ENCODE data around the gene KCNJ13.

KCNJ13 gene

GRCh38 chr2:232757905-232758304, 18.5 kb downstream of the KCNJ13 start:
- TF ChIP-seq EZH2 (IDR thresholded peaks at IDR 0.05) = no peak
- no peak for TF ChIP-seq POLR2AphosphoS5 (IDR thresholded peaks at IDR 0.05; ENCODE audit: borderline replicate concordance, low read depth, low read length)
- no peak for TF ChIP-seq FOXP2 (optimal IDR thresholded peaks at IDR 0.05; ENCODE audit: control extremely low read depth, extremely low read length, insufficient read depth)
- H3K9ac ChIP-seq (ENCODE audit: insufficient read length) = no peak overlapping the region
- H3K4me3 ChIP-seq = no peak overlapping the region
- no peaks in the 10 kb centered on the region for H3K9me3 ChIP-seq (ENCODE audit: low read depth, low read length)
- no peak for DNase-seq (ENCODE audit: low read depth, low spot score)
- H3K27ac ChIP-seq = no peak overlapping the region
- peaks cover 55% of the 10 kb centered on the region for H3K36me3 ChIP-seq (ENCODE audit: insufficient read depth, low read length)

- H3K9ac ChIP-seq (ENCODE audit: insufficient read length) = no peak overlapping the region
- DNase-seq (ENCODE audit: low read depth, low spot score) = no peak
- H3K36me3 ChIP-seq (ENCODE audit: insufficient read depth, low read length) = peaks cover 54% of the 10 kb centered on the region
- H3K9me3 ChIP-seq (ENCODE audit: low read depth, low read length) = no peaks in the 10 kb centered on the region
- no peak overlapping the region for H3K4me3 ChIP-seq
- TF ChIP-seq FOXP2 (optimal IDR thresholded peaks at IDR 0.05; ENCODE audit: control extremely low read depth, extremely low read length, insufficient read depth) (no peak), POLR2AphosphoS5 (IDR thresholded peaks at IDR 0.05; ENCODE audit: borderline replicate concordance, low read depth, low read length) (no peak), EZH2 (IDR thresholded peaks at IDR 0.05) (no peak)
- H3K27ac ChIP-seq = no peak overlapping the region
Observed at GRCh38 chr2:232750135-232750671, 26.2 kb downstream of the KCNJ13 start.

GRCh38 chr2:232749331-232749730, 27.0 kb downstream of the KCNJ13 start:
- TF ChIP-seq POLR2AphosphoS5 (IDR thresholded peaks at IDR 0.05; ENCODE audit: borderline replicate concordance, low read depth, low read length) (no peak), FOXP2 (optimal IDR thresholded peaks at IDR 0.05; ENCODE audit: control extremely low read depth, extremely low read length, insufficient read depth) (no peak), EZH2 (IDR thresholded peaks at IDR 0.05) (no peak)
- Histone ChIP-seq H3K9me3 (ENCODE audit: low read depth, low read length) (no peaks in the 10 kb centered on the region), H3K4me3 (no peak overlapping the region), H3K27ac (no peak overlapping the region), H3K9ac (ENCODE audit: insufficient read length) (no peak overlapping the region), H3K36me3 (ENCODE audit: insufficient read depth, low read length) (peaks cover 54% of the 10 kb centered on the region)
- no peak for DNase-seq (ENCODE audit: low read depth, low spot score)

DNA sequence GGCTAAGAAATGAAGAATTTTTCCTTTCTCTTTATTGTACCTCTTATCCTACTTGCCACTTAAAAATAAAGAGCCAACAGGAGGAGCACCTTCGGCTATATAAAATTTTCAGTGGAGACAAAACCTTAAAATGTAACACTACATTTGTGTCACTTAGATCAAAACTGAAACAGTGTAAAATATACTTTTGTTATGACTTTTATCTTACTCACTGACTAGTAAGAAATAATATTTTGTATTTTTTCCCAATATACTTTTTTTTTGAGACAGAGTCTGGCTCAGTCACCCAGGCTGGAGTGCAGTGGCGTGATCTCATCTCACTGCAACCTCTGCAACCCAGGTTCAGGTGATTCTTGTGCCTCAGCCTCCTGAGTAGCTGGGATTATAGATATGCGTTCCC, 28.3 kb downstream of the KCNJ13 start:
- peaks cover 48% of the 10 kb centered on the region for H3K36me3 ChIP-seq (ENCODE audit: insufficient read depth, low read length)
- no peaks in the 10 kb centered on the region for H3K9me3 ChIP-seq (ENCODE audit: low read depth, low read length)
- no peak for TF ChIP-seq POLR2AphosphoS5 (IDR thresholded peaks at IDR 0.05; ENCODE audit: borderline replicate concordance, low read depth, low read length)
- no peak for TF ChIP-seq FOXP2 (optimal IDR thresholded peaks at IDR 0.05; ENCODE audit: control extremely low read depth, extremely low read length, insufficient read depth)
- no peak for TF ChIP-seq EZH2 (IDR thresholded peaks at IDR 0.05)

DNA sequence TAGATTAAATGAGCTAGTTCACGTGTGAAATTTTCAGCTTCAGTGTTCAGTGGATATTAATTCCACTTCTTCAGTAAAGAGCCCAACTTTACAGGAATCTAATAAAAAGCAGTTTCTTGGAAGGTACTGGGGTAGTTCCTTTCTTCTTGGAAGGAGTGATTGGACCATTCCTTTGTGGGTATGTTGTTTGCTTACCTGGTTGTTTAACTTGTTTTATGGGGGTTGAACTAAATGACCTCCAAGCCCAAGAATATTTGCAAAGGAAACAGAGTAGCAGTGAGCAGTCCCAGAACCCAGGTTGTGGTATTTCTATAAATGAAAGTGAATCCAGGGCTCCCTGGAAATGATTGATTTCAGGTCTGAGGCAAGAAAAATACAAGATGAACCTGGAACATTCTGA, 31.4 kb downstream of the KCNJ13 start:
- Histone ChIP-seq H3K4me3 (no peak overlapping the region), H3K9me3 (ENCODE audit: low read depth, low read length) (no peaks in the 10 kb centered on the region), H3K27ac (no peak overlapping the region), H3K36me3 (ENCODE audit: insufficient read depth, low read length) (peaks cover 27% of the 10 kb centered on the region), H3K9ac (ENCODE audit: insufficient read length) (no peak overlapping the region)
- TF ChIP-seq EZH2 (IDR thresholded peaks at IDR 0.05) (no peak), POLR2AphosphoS5 (IDR thresholded peaks at IDR 0.05; ENCODE audit: borderline replicate concordance, low read depth, low read length) (no peak), FOXP2 (optimal IDR thresholded peaks at IDR 0.05; ENCODE audit: control extremely low read depth, extremely low read length, insufficient read depth) (no peak)
- no peak for DNase-seq (ENCODE audit: low read depth, low spot score)

More for the DNA sequence above, 28.3 kb downstream of the KCNJ13 start:
- Histone ChIP-seq H3K27ac (no peak overlapping the region), H3K4me3 (no peak overlapping the region), H3K9ac (ENCODE audit: insufficient read length) (no peak overlapping the region)
- no peak for DNase-seq (ENCODE audit: low read depth, low spot score)

- no peak overlapping the region for H3K4me3 ChIP-seq
- no peak overlapping the region for H3K9ac ChIP-seq (ENCODE audit: insufficient read length)
- H3K27ac ChIP-seq = no peak overlapping the region
- TF ChIP-seq POLR2AphosphoS5 (IDR thresholded peaks at IDR 0.05; ENCODE audit: borderline replicate concordance, low read depth, low read length) (no peak), FOXP2 (optimal IDR thresholded peaks at IDR 0.05; ENCODE audit: control extremely low read depth, extremely low read length, insufficient read depth) (no peak), EZH2 (IDR thresholded peaks at IDR 0.05) (no peak)
- no peaks in the 10 kb centered on the region for H3K9me3 ChIP-seq (ENCODE audit: low read depth, low read length)
- DNase-seq (ENCODE audit: low read depth, low spot score) = no peak
- H3K36me3 ChIP-seq (ENCODE audit: insufficient read depth, low read length) = peaks cover 18% of the 10 kb centered on the region
Observed at GRCh38 chr2:232741972-232742371, 34.4 kb downstream of the KCNJ13 start.

DNA sequence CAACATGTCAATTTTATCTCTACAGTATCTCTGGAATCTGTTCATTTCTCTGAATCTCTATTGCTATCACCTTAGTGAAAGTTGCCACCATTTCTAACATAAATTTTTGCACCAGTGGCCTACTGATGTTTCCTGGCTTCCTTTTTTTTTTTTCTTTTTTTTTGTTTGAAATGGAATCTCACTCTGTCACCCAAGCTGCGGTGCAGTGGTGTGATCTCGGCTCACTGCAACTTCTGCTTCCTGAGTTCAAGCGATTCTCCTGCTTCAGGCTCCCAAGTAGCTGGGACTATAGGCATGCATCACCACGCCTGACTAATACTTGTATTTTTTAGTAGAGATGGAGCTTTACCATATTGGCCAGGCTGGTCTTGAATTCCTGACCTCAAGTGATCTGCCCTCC, 35.1 kb downstream of the KCNJ13 start:
- no peak overlapping the region for H3K4me3 ChIP-seq
- H3K9ac ChIP-seq (ENCODE audit: insufficient read length) = no peak overlapping the region
- DNase-seq (ENCODE audit: low read depth, low spot score) = no peak
- no peak overlapping the region for H3K27ac ChIP-seq
- H3K9me3 ChIP-seq (ENCODE audit: low read depth, low read length) = no peaks in the 10 kb centered on the region
- TF ChIP-seq EZH2 (IDR thresholded peaks at IDR 0.05) = no peak
- no peak for TF ChIP-seq FOXP2 (optimal IDR thresholded peaks at IDR 0.05; ENCODE audit: control extremely low read depth, extremely low read length, insufficient read depth)
- TF ChIP-seq POLR2AphosphoS5 (IDR thresholded peaks at IDR 0.05; ENCODE audit: borderline replicate concordance, low read depth, low read length) = no peak
- H3K36me3 ChIP-seq (ENCODE audit: insufficient read depth, low read length) = peaks cover 23% of the 10 kb centered on the region

DNA sequence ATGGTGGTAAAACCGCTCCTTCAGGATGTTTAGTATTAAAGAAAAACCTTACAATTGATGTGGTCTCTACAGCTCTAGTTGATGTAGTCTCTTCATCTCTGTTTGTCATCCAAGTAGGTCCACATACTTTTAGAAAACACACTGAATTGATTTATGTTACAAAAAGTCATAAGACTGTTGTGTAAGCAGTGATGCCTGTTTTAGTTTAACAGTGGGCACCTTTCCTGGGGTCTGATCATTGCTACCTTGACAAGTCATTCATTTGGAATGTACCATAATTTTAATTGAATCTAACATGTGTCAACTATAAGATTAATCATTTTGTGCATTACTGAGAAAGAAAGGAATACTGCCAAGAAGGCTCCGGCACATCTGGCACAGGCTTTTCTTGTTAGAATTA, 44.9 kb downstream of the KCNJ13 start:
- Histone ChIP-seq H3K9ac (ENCODE audit: insufficient read length) (no peak overlapping the region), H3K27ac (no peak overlapping the region), H3K36me3 (ENCODE audit: insufficient read depth, low read length) (peaks cover 37% of the 10 kb centered on the region), H3K4me3 (no peak overlapping the region), H3K9me3 (ENCODE audit: low read depth, low read length) (no peaks in the 10 kb centered on the region)
- DNase-seq (ENCODE audit: low read depth, low spot score) = no peak
- TF ChIP-seq FOXP2 (optimal IDR thresholded peaks at IDR 0.05; ENCODE audit: control extremely low read depth, extremely low read length, insufficient read depth) (no peak), EZH2 (IDR thresholded peaks at IDR 0.05) (no peak), POLR2AphosphoS5 (IDR thresholded peaks at IDR 0.05; ENCODE audit: borderline replicate concordance, low read depth, low read length) (no peak)

DNA sequence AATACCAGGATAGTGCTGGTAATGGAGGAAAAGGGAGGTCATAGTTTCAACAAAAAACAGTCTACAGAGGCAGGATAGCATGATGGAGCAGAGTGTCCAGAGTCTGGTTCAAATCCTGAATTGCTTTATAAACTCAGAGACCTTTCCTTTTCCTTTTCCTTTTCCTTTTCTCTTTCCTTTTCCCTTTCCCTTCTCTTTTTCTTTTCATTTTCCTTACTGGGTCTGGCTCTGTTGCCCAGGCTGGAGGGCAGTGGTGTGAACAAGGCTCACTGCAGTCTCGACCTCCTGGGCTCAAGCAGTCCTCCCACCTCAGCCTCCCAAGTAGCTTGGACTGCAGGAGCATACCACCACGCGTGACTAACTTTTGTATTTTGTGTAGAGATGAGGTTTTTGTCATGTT, 47.6 kb downstream of the KCNJ13 start:
- no peak overlapping the region for H3K27ac ChIP-seq
- no peak for DNase-seq (ENCODE audit: low read depth, low spot score)
- no peak overlapping the region for H3K4me3 ChIP-seq
- H3K9ac ChIP-seq (ENCODE audit: insufficient read length) = no peak overlapping the region
- peaks cover 41% of the 10 kb centered on the region for H3K36me3 ChIP-seq (ENCODE audit: insufficient read depth, low read length)
- no peaks in the 10 kb centered on the region for H3K9me3 ChIP-seq (ENCODE audit: low read depth, low read length)
- TF ChIP-seq EZH2 (IDR thresholded peaks at IDR 0.05) = no peak
- TF ChIP-seq FOXP2 (optimal IDR thresholded peaks at IDR 0.05; ENCODE audit: control extremely low read depth, extremely low read length, insufficient read depth) = no peak
- TF ChIP-seq POLR2AphosphoS5 (IDR thresholded peaks at IDR 0.05; ENCODE audit: borderline replicate concordance, low read depth, low read length) = no peak

All from SK-N-MC (cell line).